B cell (primary cell): ENCODE data around the gene MIPEP. TPM values are rescaled to one million over a fixed set of nuclear protein-coding genes. Genes with fewer than 3 reads are reported as not detected.

Experiments used
- ATAC-seq: fragments of 200-7000 bp; cut with Tn5 transposase; one replicate; pipeline ENCODE4 v1.10.0; 2021; ENCODE audit warnings: low read depth, mild to moderate bottlenecking, moderate number of reproducible peaks, moderate library complexity
- CTCF ChIA-PET: fragments of 350-600 bp; sonication (Branson Sonifier 250); formaldehyde crosslinking; loops from one replicate; lab custom pipeline; 2021; ENCODE audit warnings: antibody characterized with exemption, inconsistent platforms; lab: Charles Lee
- POLR2A ChIA-PET: fragments of 350-600 bp; sonication (Branson Sonifier 250); formaldehyde crosslinking; loops from one replicate; lab custom pipeline; 2021; ENCODE audit warnings: antibody characterized with exemption; lab: Charles Lee
- DNase-seq: peaks from one replicate; pipeline ENCODE4 v3.0.0; 2013
- H2AFZ ChIP-seq: 2 replicates; pipeline ENCODE4 v1.6.1; 2012; ENCODE audit warnings: mild to moderate bottlenecking, low read depth, low read length; ENCODE audit not compliant: insufficient read depth, poor library complexity, severe bottlenecking
- H3K27ac ChIP-seq, 2 donors: 1 replicate in 1 of 2; 2 replicates in 1 of 2; pipeline ENCODE4 v1.5.1; 2012 to 2013; ENCODE audit warnings: low read length in 2 of 2, mild to moderate bottlenecking in 2 of 2, moderate library complexity in 1 of 2
- H3K27me3 ChIP-seq, 4 experiments: fragments of 200-600 bp in 1 of 4; sonication (generic) in 1 of 4; replicated peaks in 1 of 4; 1 replicate in 2 of 4; 2 replicates in 2 of 4; pipeline versions ENCODE4 v1.6.1 to v1.7.0; 2013 to 2016; ENCODE audit warnings: low read length in 3 of 4, mild to moderate bottlenecking in 2 of 4, mixed read lengths in 1 of 4, moderate library complexity in 1 of 4; ENCODE audit not compliant: insufficient read depth in 4 of 4, control insufficient read depth in 3 of 4; ENCODE audit errors: control extremely low read depth in 1 of 4
- H3K36me3 ChIP-seq, 2 experiments: replicated peaks in 1 of 2; 1 replicate in 1 of 2; 2 replicates in 1 of 2; pipeline versions ENCODE4 v1.6.1 to v1.7.1; 2013; ENCODE audit warnings: low read length in 1 of 2; ENCODE audit not compliant: insufficient read depth in 2 of 2, control insufficient read depth in 1 of 2; ENCODE audit errors: control extremely low read depth in 1 of 2, extremely low read depth in 1 of 2
- H3K4me1 ChIP-seq, 2 donors: fragments of 200-600 bp in 1 of 2; sonication (generic) in 1 of 2; 1 replicate in 1 of 2; 2 replicates in 1 of 2; pipeline versions ENCODE4 v1.5.1 to v1.6.1; 2013 to 2017; ENCODE audit warnings: low read length in 2 of 2; ENCODE audit not compliant: control insufficient read depth in 2 of 2, insufficient read depth in 2 of 2
- H3K4me2 ChIP-seq: replicated peaks from 2 replicates; pipeline ENCODE3; 2012; ENCODE audit warnings: mild to moderate bottlenecking, low read depth, low read length; ENCODE audit not compliant: poor library complexity, severe bottlenecking
- H3K4me3 ChIP-seq, 5 experiments: fragments of 200-600 bp in 1 of 5; sonication (generic) in 1 of 5; 1 replicate in 3 of 5; 2 replicates in 2 of 5; pipeline versions ENCODE4 v1.5.1 to v1.7.0; 2011 to 2016; ENCODE audit warnings: low read length in 4 of 5, mild to moderate bottlenecking in 4 of 5, low read depth in 2 of 5, control low read depth in 1 of 5, moderate library complexity in 1 of 5; ENCODE audit not compliant: insufficient read depth in 1 of 5; ENCODE audit errors: control extremely low read depth in 1 of 5, extremely low read depth in 1 of 5
- H3K79me2 ChIP-seq: fragments of 200-600 bp; sonication (generic); one replicate; pipeline ENCODE4 v1.6.0; 2016; ENCODE audit warnings: low read length; ENCODE audit not compliant: control insufficient read depth, insufficient read depth
- H3K9ac ChIP-seq: fragments of 200-600 bp; sonication (generic); 2 replicates; pipeline ENCODE4 v1.6.1; 2017; ENCODE audit warnings: mild to moderate bottlenecking, low read length, moderate library complexity
- H3K9me3 ChIP-seq, 3 donors: one replicate each; pipeline versions ENCODE4 v1.6.1 to v1.7.1; 2013; ENCODE audit warnings: low read length in 2 of 3; ENCODE audit not compliant: control insufficient read depth in 2 of 3, insufficient read depth in 1 of 3; ENCODE audit errors: control extremely low read depth in 1 of 3
- H4K20me1 ChIP-seq: 2 replicates; pipeline ENCODE4 v1.6.0; 2012; ENCODE audit warnings: mild to moderate bottlenecking, low read length; ENCODE audit not compliant: insufficient read depth, control insufficient read depth, poor library complexity, severe bottlenecking
- H3K27ac Mint-ChIP-seq: one replicate; pipeline ENCODE4 v1.8.0; 2021; ENCODE audit warnings: mixed read lengths
- H3K27me3 Mint-ChIP-seq: one replicate; pipeline ENCODE4 v1.8.0; 2021; ENCODE audit warnings: mixed read lengths
- H3K4me1 Mint-ChIP-seq: one replicate; pipeline ENCODE4 v1.8.0; 2021; ENCODE audit warnings: mixed read lengths
- H3K4me3 Mint-ChIP-seq: one replicate; pipeline ENCODE4 v1.8.0; 2021; ENCODE audit warnings: mixed read lengths
- H3K9me3 Mint-ChIP-seq: one replicate; pipeline ENCODE4 v1.8.0; 2022; ENCODE audit warnings: mixed read lengths; ENCODE audit not compliant: insufficient read depth
- CTCF ChIP-seq: fragments of 200-600 bp; IDR thresholded peaks from one replicate; pipeline ENCODE4 v1.8.0; 2022; ENCODE audit warnings: antibody characterized with exemption, mild to moderate bottlenecking
- EZH2 ChIP-seq: IDR thresholded peaks from 2 replicates; pipeline ENCODE4 v1.6.1; 2012; ENCODE audit warnings: borderline replicate concordance, low read depth, mild to moderate bottlenecking, moderate library complexity, low read length; ENCODE audit not compliant: insufficient read depth, poor library complexity, severe bottlenecking
- WGBS: methylation state at CpG from one replicate; pipeline ENCODE4 v1.1.5; 2013; ENCODE audit warnings: missing lambda C conversion rate; ENCODE audit not compliant: insufficient coverage; 5-methylcytosine and 5-hydroxymethylcytosine counted together
- intact Hi-C: fragments of 100-400 bp; cut with micrococcal nuclease; formaldehyde crosslinking; loops from one replicate; pipeline ENCODE4 v1.10.0; 2022
- polyA plus RNA-seq: library from polyadenylated mRNA; depleted of rRNA; stranded (reverse); fragments of >200 nt; gene quantifications from 2 replicates; pipeline ENCODE4 v1.2.3, GENCODE V29; 2012
- total RNA-seq, 2 donors: library from RNA; stranded (reverse); fragments of 120-200 nt in 1 of 2; gene quantifications; 1 replicate in 1 of 2; 2 replicates in 1 of 2; pipeline versions ENCODE4 v1.2.3 to v1.2.4, GENCODE V29; 2013 to 2022

The MIPEP gene
- total and polyA plus RNA-seq, 2 donors (not counting 1 experiment from before 2014, with no cell fraction given): 6.2 to 16.9 TPM

GRCh38 chr13:23918208-23918607, 29.0 kb upstream of the MIPEP start:
- Histone ChIP-seq H2AFZ (no peak overlapping the region), H3K4me3 (no peak overlapping the region), H3K27me3 (peaks cover 0 to 16% (median 7%) of the 10 kb centered on the region in 4 experiments), H3K27ac (no peak overlapping the region), H3K4me2 (no peak overlapping the region), H3K9me3 (no peaks in the 10 kb centered on the region), H3K36me3 (no peaks in the 10 kb centered on the region), H3K79me2 (no peaks in the 10 kb centered on the region), H4K20me1 (no peaks in the 10 kb centered on the region), H3K9ac (no peak overlapping the region), H3K4me1 (no peaks in the 10 kb centered on the region)
- Mint-ChIP-seq H3K4me3 (no peak overlapping the region), H3K4me1 (no peaks in the 10 kb centered on the region), H3K9me3 (peaks cover 2% of the 10 kb centered on the region), H3K27ac (no peak overlapping the region), H3K27me3 (peaks cover 54% of the 10 kb centered on the region)
- TF ChIP-seq CTCF (no peak), EZH2 (no peak)
- ATAC-seq: no peak
- POLR2A ChIA-PET: no interaction called here
- no peak for DNase-seq
- CTCF ChIA-PET: interaction anchor here (0.6 to 0.7 kb wide), 3 partner anchors 18 to 1277 kb away, joined by 3 read pairs; no protein-coding TSS in a partner anchor
- intact Hi-C loops: no loop called here
- WGBS: 81% methylated on average over 2 of the region's 2 CpGs

DNA sequence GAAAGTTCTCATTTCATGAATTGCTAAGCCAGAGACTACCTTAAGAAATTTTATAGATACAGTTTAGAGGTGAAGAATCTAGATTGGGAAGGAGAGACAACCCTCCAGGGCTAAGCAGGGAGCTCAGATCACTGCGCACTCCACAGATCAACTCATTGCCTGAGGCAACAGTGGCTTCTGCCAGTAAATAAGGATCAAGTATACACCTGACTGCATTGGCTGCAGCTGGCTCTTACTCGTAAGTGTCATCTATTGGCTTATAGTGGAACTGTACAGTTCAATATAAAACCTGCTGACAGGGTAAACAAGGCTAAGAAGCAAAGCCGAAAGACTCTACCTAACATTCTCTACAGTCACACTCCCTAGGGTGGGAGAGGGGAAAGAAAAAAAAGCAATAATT, 26.1 kb upstream of the MIPEP start:
- Histone ChIP-seq H2AFZ (no peak overlapping the region), H3K9me3 (no peaks in the 10 kb centered on the region), H3K27me3 (peaks cover 0 to 18% (median 7%) of the 10 kb centered on the region in 4 experiments), H3K27ac (no peak overlapping the region), H3K4me1 (no peaks in the 10 kb centered on the region), H4K20me1 (no peaks in the 10 kb centered on the region), H3K36me3 (no peaks in the 10 kb centered on the region), H3K4me2 (no peak overlapping the region), H3K79me2 (no peaks in the 10 kb centered on the region), H3K4me3 (no peak overlapping the region), H3K9ac (no peak overlapping the region)
- no peak overlapping the region for H3K27ac Mint-ChIP-seq
- DNase-seq (no peak), ATAC-seq (no peak)
- TF ChIP-seq EZH2 (no peak), CTCF (no peak)
- intact Hi-C loops: no loop called here
- WGBS: no CpG with 5 or more reads among the region's 3 CpGs
- H3K4me1 Mint-ChIP-seq: no peaks in the 10 kb centered on the region
- no peaks in the 10 kb centered on the region for H3K9me3 Mint-ChIP-seq
- ChIA-PET POLR2A (no interaction called here), CTCF (no interaction called here)
- H3K27me3 Mint-ChIP-seq: peaks cover 52% of the 10 kb centered on the region
- no peak overlapping the region for H3K4me3 Mint-ChIP-seq
